Activated T-helper 1 cell treated with Interleukin-2 at 50 U/mL for 16 hours (primary cell): Measurements from ENCODE around the gene TRHDE.

Experiments
- DNase-seq: peaks from one replicate; pipeline ENCODE4 v3.0.0-alpha.2; 2020; ENCODE audit warnings: low read depth

Gene TRHDE

DNA sequence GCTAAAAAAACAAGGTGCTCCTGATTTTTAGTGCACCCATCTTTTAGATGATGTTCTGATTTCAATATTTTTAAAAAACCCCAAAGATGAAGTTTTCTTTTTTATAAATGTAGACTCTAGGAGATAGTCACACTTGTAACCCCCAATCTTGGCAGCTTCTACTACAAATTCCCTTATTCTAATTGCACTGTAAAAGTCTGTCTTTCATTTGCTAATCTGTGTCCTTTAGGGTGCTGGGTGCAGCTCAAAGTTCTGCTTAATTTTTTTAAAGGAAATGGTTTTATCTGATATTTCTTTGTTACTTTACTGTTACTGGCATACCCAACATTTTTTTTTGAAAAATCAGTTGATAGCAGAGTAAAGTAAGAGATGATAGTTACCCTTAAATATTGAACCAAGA is 172.0 kb downstream of the TRHDE start:
- no peak for DNase-seq

DNA sequence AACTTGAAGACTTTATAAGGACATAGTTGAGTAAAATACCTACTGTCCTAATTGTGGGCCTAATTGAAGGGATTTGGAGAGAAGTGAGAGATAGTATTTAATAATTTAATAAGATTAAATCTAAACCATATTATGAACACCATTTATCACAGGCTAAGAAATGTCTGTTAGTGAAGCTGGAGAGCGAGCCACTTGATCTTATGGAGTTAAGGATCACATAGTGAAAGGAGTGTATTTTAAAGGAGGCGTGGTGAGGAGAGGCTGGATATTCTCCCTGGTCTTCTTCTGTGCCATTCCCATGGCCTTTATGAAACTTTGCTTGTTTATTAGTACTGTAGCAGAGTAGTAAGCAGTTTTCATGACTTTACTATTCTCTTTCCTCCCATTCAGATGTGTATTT is 172.4 kb downstream of the TRHDE start:
- no peak for DNase-seq

DNA sequence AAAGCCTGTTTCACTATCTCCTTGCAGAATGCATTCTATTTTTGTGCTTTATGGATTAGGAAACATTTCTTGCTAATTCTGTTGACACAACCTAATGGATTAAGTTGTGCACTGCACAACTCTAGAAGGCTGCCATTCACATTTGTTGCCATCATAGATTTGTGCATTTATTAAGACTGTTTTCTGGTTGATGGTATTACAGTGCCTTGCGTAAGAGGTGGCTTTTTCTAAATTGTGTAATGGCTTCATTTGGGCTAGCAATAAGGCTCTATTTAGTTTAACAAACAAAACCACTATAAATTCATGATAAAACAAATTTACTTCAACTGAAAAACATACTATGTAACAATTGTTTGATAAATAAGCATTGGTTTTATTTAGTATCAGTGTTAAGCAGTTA is 175.9 kb downstream of the TRHDE start:
- no peak for DNase-seq

DNA sequence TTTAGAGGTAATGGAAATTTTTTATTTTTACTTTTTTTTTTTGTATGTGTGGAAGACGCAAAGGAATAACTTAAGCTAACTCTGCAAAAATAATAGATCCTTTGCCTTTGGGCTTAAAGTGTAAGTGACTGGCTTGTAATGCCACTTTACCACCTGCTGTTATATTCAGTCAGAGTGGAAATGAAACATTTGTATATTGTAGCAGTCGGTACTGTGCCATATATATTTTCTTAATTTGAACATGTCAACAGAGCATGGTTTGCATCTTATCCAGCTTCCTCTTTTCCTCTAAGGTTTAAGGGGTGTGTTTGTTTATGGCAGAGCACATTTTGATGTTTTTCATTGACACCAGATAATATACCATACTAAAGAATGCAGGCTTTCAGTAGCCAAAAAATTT is 176.6 kb downstream of the TRHDE start:
- no peak for DNase-seq

DNA sequence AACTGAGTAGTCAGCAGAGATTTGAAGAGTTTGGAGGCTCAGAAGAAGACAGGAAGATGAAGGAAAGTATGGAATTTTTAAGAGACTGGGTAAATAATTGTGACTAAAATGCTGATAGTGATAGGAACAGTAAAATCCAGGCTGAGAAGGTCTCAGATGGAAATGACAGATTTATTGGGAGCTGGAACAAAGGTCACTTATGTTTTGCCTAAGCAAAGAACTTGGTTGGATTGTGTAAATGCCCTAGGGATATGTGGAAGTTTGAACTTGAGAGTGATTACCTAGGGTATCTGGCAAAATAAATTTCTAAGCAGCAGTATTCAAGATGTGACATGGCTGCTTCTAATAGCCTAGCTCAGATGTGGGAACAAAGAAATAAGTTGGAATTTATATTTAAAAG is 180.9 kb downstream of the TRHDE start:
- DNase-seq: no peak

DNA sequence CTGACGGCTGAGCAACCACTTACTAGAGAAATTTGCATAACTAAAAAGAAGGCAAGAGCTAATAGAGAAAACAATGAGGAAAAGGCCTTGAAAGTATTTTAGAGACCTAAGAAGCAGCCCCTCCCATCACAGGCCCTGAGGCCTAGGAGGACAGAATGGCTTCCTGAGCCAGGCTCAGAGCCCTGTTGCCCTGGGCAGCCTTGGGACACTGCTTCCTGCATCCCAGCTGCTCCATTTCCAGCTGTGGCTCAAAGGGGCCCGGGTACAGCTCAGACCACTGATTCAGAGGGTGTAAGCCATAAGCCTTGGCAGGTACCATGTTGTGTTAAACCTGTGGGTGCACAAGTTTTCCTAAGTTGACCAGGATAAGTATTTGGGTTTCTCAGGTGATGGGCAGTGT is 181.4 kb downstream of the TRHDE start:
- no peak for DNase-seq

DNA sequence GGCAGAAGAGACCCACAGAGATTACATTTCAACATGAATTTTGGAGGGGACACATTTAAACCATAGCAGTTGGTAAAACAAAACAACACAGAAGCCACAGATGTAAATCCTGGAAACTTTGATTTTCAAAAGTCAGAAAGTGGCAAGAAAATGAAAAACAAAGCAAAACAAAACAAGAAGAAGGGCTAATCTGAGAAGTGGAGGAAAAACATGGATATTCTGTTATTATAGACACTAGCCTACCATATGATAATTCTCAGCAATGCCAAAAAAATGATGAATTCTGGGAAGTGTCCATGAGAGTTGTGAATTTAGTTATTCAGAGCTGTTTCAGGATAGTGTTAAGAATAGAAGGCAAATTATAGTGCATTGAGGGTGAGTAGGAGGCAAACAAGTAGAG is 192.3 kb downstream of the TRHDE start:
- no peak for DNase-seq

DNA sequence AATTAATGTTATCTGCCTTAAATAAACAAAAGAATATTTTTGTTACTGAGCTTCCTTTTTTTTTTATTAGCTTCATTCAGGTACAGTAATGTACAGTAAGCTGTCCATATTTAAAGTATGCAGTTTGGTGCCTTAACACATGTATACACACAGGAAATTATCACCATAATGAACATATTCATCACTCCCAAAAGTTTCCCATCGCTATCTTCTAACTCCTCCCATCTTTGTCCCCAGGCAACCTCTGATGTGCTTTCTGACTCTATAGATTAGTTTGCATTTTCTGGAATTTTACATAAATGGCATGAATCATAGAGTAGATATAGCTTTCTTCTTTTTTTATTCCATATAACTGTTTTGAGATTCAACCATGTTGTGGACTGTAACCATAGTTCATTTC is 193.0 kb downstream of the TRHDE start:
- DNase-seq: no peak

DNA sequence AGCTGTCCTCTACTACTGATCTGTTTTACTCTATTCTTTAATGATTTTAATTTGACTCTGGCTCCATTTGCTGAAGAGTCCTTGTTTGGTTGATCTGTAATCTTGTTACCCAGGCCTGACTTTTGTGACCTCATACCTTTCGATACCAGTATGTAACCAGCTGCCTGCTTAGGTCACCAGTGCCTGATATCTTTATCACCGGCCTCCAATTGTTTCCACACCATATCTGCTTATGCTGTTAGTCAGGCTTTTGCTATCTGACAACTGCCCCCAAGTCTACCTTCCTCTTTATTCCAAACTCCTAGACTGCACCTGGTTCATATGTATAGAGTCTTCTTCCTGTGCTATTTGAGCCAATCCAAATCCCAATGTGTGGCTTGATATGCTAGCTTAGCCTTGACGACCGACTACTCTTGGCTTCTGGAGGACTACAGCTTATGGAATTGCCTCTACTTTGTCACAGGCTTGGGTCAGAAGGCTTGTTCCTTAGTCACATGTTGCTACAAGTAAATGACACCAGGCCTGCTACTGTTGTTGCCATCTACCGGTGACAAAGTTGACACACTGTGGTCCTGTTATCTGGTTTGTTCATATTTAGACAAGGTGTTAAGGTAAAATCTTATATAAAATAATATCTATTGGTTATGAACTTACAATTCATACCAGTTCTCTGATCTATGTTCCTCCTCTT is 193.9 kb downstream of the TRHDE start:
- no peak for DNase-seq

DNA sequence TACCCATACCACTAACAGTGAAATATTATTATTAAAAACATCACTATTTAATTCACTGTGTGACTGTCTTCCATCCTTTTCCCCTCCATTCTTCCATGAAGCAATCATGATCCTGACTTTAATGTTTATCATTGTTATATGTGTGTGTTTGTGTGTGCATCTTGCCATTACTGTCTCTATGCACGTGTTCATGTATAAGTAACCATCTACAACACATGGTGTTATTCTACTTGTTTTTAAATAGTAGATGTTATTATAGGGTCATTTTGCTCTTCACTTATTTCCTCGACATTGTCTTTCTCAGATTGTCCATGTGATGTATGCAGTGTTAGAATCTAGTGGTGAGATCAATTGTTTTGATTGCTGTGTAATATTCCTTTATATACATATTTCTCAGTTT is 195.8 kb downstream of the TRHDE start:
- no peak for DNase-seq

DNA sequence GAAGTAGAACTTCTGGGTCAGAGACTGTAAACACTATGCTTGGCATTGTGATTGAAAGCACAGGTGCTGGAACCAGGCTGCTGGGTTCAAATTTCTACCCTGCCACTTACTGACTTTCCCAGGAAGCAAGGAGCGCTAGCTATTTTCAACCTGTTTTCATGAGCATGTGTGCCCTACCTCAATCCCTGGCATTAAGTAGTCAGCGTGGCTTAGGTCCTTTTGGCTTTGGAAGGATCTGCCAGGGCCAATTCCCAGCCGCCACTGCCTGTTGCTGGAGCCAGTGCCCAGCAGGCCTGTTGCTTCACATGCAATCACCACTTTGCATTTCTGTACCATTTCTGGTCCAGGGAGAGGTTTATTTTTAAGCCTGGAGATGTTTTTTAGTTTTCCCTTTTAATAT is 196.3 kb downstream of the TRHDE start:
- no peak for DNase-seq

DNA sequence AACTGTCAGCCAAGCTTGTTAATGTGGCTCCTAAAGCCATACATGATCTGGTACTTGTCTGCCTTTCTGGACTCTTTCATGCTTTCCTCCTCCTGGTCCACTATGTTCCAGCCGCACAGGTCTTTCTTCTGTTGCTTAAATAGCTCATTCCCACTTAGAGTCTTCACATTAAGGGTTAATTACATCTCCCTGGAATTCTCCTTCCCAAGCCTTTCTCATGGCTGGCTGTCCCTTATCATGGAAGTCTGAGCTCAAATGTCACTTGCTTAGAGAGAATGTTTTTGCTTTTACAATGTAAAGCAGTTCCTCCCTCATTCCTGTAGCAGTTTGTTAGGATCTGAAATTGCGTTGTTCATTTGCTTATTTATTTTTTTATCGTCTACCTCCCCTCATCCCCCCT is 199.6 kb downstream of the TRHDE start:
- no peak for DNase-seq

DNA sequence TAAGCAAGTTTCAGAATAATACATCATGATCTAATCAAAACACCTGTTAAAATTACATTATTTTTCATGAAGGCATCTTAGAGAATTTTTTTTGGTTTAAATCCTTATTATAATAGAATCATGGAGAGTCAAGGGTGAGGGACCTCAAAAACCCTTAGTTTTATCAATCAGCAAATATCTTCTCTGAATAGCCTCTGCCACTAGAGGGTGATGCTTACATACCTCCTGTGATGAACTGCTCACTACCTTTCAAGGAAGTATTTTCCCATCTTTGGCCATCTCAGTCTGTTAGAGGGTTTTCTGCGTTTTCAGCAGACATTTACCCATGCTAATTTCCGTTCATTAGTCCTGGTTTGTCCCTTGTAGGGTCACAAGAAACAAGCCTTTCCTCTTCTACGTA is 200.2 kb downstream of the TRHDE start:
- no peak for DNase-seq

DNA sequence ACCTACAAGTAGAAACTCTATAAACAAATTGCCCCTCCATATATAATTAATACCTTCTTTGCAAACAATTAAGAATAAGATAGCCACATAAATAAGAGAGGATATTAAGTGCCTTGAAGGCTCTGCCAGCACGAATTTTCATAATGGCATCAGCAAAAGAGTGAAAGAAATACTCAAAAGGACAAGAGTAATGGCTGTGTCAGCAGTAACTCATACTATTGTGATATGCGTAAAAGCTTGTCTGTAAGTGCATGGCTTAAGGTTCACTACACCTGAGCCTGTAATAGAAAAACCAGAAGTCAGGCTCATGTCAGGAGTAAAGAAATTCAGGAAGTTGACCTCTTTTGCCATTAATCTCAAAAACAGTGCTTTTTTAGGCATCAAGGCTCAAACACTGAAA is 204.1 kb downstream of the TRHDE start:
- DNase-seq: no peak

DNA sequence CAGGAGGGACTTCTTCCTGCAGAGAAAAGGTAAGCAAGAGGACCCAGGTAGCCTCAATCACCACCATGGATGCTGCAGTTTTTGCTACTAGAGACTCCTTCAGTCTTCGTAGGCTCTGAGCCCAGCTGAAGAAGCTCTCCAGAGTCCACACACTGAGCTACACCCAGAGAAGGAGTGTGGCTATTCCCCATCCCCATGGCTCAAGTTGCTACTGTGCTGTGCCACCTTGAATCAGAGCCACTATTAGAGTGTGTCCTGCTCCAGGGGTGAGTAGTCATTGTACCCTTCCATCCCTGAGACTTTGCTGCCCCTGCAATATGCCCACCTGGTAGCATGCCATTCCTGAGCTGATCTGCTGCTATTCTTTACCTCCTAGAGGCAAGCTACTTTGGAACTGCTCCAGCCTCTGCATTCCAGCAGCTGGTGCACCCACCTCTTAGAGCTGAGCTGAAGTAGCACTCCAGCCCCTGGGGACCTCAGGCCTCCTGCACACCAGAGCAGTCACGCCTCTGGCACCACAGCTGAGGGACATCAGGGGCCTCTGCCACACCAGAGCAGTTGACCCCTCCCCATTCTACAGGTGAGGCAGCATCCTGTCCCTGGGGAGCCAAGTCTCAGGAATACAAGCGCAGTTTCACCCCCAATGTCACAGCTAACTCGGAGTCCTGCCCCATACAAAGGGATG is 213.0 kb downstream of the TRHDE start:
- no peak for DNase-seq

DNA sequence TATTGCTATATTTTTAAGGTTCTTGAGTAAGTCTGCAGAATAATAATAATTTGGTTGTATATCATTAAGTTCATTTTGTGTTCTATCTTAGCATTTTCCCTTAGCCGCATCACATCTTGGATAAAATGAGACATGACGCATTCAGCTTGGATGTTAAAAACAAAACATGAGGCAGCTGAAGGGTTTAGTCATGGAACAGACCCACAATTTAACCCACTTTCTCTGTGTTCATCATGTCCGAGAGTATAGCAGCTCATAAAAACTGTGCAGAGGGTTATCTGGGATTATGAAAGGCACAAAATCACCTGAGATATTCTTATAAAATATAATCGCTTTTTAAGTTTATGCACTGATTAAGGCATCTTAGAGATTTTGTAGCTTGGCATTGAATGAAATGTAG is 219.3 kb downstream of the TRHDE start:
- DNase-seq: no peak

DNA sequence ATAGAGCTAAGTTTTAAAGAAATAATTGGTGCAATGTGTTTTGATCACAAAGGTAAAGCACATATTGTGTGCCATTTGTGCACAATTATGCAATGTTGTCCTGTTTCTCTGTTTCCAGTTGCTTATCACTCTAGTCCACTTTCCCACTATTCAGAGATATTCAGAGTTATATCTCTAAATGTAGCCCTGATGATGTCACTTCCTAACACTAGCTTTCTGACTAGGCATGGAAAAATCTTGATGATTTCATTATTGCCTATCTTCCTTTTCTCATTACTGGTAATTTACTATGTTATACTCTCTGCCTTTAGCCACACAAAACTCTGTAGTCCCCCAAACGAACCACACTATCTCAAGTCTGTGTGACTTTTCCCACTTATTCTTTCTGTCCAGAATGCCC is 221.2 kb downstream of the TRHDE start:
- no peak for DNase-seq

DNA sequence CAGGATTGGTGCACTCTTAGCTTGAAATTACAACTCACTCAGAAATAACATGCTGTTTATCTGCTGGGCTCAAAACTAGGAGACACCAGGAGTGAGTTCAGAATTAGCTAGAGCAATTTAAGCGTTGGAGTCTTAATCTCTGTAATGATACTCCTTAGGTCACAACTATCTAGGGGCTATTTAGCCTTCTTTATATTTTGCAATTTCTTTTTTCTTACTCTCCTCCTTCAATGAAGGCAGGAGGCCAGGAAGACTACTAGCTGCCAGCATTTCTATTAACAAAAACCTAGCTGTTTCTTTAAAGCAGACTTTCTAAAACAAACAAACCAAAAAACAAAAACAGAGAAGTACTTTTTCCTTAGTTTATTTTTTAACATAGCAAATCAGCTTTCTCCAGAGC is 226.2 kb downstream of the TRHDE start:
- DNase-seq: no peak

DNA sequence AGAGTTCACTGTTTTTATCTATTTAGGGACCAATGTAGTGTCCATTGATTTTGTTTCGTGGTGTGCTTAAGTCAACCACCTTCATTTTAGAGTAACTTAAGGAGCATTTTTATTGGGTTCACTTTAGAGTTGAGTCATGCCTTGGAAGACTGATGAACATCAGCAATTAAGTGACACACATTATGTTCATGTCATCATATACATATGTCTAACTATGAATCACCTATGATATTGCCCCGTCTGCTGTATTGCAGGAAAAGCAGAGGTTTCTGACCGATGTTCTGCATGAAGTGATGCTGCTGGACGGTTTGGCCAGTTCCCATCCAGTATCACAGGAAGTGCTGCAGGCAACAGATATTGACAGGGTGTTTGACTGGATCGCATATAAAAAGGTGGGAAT is 227.1 kb downstream of the TRHDE start:
- DNase-seq: no peak

DNA sequence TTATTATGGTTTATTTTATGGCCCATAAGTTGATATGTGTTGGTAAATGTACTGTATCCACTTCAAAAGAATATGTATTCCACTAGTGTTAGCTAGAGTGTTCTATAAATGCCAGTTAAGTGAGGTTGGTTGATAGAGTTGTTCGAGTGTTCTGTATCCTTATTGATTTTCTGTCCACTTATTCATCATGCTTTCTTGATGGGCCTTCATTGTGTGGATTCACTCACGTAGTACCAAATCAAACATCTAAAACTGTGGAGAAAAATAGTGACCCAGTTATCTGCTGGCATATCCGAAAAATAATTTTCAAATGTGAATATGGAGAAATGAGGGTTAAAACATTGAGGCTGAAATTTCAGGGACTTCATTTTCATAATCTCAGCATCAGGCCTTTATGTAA is 230.4 kb downstream of the TRHDE start:
- DNase-seq: no peak

DNA sequence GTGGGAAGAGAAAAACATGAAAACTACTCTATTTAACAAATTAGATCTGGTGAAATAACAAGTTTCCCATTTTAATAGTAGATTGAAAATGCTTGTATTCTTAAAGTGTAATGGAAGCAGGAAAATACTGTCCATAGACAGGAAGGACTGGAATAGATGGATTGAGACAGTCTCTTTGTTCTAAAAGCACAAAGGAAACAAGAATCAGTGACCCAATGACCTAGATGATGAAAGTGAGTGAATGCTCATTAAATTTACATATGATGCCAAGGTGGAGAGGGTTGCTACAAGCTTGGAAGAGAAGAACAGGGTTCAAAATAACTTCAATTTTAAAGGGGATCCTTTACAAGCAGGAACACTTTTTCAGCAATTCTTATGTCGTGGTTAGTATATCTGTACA is 233.1 kb downstream of the TRHDE start:
- no peak for DNase-seq

DNA sequence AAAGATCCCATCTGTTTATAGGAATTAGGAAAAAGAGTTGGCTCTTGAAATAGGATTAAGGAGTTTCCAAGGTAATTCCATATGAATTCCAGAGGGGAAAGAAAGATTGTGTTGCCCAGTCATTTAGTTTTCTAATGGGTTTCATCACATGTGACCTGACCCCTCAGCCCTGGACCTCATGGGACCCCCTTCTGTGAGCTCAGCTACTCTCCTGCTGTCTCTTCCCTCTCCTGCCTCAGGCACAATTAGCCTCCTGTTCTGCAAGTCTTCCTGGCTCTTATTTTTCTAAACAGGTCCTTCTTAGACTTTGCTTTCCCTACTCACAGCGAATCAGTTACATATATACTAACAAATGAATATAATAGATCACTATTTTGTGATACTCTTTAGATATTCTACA is 237.7 kb downstream of the TRHDE start:
- DNase-seq: no peak

DNA sequence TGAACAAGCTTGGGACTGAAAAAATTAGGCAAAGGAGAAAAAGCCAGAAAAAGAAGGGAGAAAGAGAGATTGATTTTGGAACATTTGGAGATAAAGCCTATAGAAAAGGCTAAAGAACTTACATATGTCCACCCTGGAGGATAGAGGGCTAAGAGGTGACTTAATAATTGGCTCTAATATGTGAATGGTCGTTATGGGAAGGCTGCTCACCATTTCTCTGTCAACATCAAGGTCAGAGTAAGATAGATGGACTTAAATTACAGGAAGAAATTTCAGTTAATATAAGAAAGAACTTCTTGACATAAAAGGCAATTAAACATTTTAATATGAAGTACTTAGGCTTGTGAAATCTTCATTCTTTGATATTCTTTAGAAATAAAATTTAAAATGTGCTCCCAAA is 238.6 kb downstream of the TRHDE start:
- DNase-seq: no peak

DNA sequence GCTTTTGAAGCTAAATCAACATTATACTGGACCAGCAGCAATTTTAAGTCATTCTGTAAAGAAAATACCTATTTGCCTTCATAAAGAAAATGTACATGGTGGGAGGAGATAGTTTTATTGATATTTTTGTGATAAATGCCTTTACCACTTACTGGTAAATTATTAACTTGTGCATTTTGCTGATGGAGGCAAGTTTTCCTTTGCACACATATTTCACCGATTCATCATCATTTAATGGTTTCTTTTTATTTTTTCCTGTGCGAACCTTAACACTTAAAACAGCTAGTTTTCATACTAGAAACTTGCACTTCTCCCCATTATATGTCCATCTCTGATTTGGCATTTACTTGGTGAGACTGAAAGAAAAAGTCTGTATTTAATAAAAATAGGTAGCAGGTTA is 239.3 kb downstream of the TRHDE start:
- DNase-seq: no peak
